Activated CD4-positive, alpha-beta T cell treated with anti-CD3 and anti-CD28 coated beads, Interleukin-2, amount 50 U/mL, for 24 hours (primary cell): Measurements from ENCODE around the gene PACRGL.
"Not testable (repeated sequence)": the region's sequence is repeated elsewhere in the genome, so short reads cannot be mapped to it uniquely, and the experiment has no call there.

Experiments used
- DNase-seq, 2 donors: peaks; one replicate each; pipeline ENCODE4 v3.0.0-alpha.2; 2020; ENCODE audit warnings: low read depth in 1 of 2, low spot score in 1 of 2

The PACRGL gene

GRCh38 chr4:20723019-20723418 is 22.8 kb downstream of the PACRGL start:
- no peak for DNase-seq

GRCh38 chr4:20723463-20723862 is 23.2 kb downstream of the PACRGL start:
- no peak for DNase-seq

- DNase-seq = no peak
Measured at GRCh38 chr4:20724915-20725314, 24.7 kb downstream of the PACRGL start.

- DNase-seq = no peak
Measured at GRCh38 chr4:20735931-20736330, 35.7 kb downstream of the PACRGL start.

GRCh38 chr4:20746000-20746399 is 45.7 kb downstream of the PACRGL start:
- DNase-seq = not testable (repeated sequence)

- no peak for DNase-seq
Measured at GRCh38 chr4:20752641-20753040, 52.4 kb downstream of the PACRGL start.

- DNase-seq = no peak
Measured at GRCh38 chr4:20754036-20754435, 53.8 kb downstream of the PACRGL start.

GRCh38 chr4:20760053-20760452 is 59.8 kb downstream of the PACRGL start:
- DNase-seq = no peak

GRCh38 chr4:20761382-20761781 is 61.1 kb downstream of the PACRGL start:
- DNase-seq = no peak

GRCh38 chr4:20761826-20762225 is 61.6 kb downstream of the PACRGL start:
- no peak for DNase-seq

- DNase-seq = no peak
Measured at GRCh38 chr4:20764366-20764992, 64.2 kb downstream of the PACRGL start.

GRCh38 chr4:20773144-20773997 is 73.1 kb downstream of the PACRGL start:
- peak in 1 of 2 donors; percentile 8 for DNase-seq

- DNase-seq = no peak
Measured at GRCh38 chr4:20778896-20779295, 78.6 kb downstream of the PACRGL start.

GRCh38 chr4:20783134-20783533 is 82.9 kb downstream of the PACRGL start:
- DNase-seq = not testable (repeated sequence)

GRCh38 chr4:20787940-20788665 is 87.8 kb downstream of the PACRGL start:
- no peak for DNase-seq
